Loucy (cell line): ENCODE measurements around the gene PARK7.

Experiments used
- H2AFZ ChIP-seq: fragments of 200-600 bp; sonication (generic); 2 replicates; pipeline ENCODE4 v1.6.0; 2016; ENCODE audit warnings: antibody characterized with exemption, mild to moderate bottlenecking, low read length, moderate library complexity
- H3F3A ChIP-seq: fragments of 200-600 bp; 2 replicates; pipeline ENCODE4 v1.6.0; 2016; ENCODE audit warnings: antibody characterized with exemption, low read depth, mild to moderate bottlenecking
- H3K27me3 ChIP-seq: fragments of 200-600 bp; sonication (generic); 2 replicates; pipeline ENCODE4 v1.6.1; 2014; ENCODE audit warnings: low read length, mild to moderate bottlenecking; ENCODE audit not compliant: insufficient read depth, poor library complexity, severe bottlenecking
- H3K36me3 ChIP-seq: fragments of 200-600 bp; sonication (generic); 2 replicates; pipeline ENCODE4 v1.6.1; 2016; ENCODE audit warnings: low read length; ENCODE audit not compliant: insufficient read depth
- H3K4me1 ChIP-seq: fragments of 200-600 bp; sonication (generic); 2 replicates; pipeline ENCODE4 v1.5.1; 2014; ENCODE audit warnings: low read length, mild to moderate bottlenecking; ENCODE audit not compliant: insufficient read depth, poor library complexity, severe bottlenecking
- H3K4me2 ChIP-seq: fragments of 200-600 bp; sonication (generic); 2 replicates; pipeline ENCODE4 v1.6.0; 2014; ENCODE audit warnings: antibody characterized with exemption, low read length, low read depth, mild to moderate bottlenecking; ENCODE audit not compliant: poor library complexity, severe bottlenecking
- H3K4me3 ChIP-seq: fragments of 200-600 bp; sonication (generic); 2 replicates; pipeline ENCODE4 v1.5.1; 2014; ENCODE audit warnings: low read length, mild to moderate bottlenecking, mixed read lengths; ENCODE audit not compliant: poor library complexity, severe bottlenecking
- H3K79me2 ChIP-seq: fragments of 200-600 bp; sonication (generic); 2 replicates; pipeline ENCODE4 v1.6.1; 2014; ENCODE audit warnings: low read length; ENCODE audit not compliant: insufficient read depth
- H3K9ac ChIP-seq: fragments of 200-600 bp; sonication (generic); 2 replicates; pipeline ENCODE4 v1.6.0; 2014; ENCODE audit warnings: mild to moderate bottlenecking, low read depth, low read length, moderate library complexity; ENCODE audit not compliant: poor library complexity, severe bottlenecking
- H3K9me2 ChIP-seq: fragments of 200-600 bp; sonication (generic); replicated peaks from 2 replicates; pipeline ENCODE4 v1.6.1; 2016; ENCODE audit warnings: low read depth, low read length, mixed read lengths
- H3K9me3 ChIP-seq: fragments of 200-600 bp; sonication (generic); 2 replicates; pipeline ENCODE4 v1.6.1; 2014; ENCODE audit warnings: mild to moderate bottlenecking, antibody characterized with exemption, low read length, low read depth; ENCODE audit not compliant: insufficient read depth
- H4K20me1 ChIP-seq: fragments of 200-600 bp; sonication (generic); 2 replicates; pipeline ENCODE4 v1.6.0; 2014; ENCODE audit warnings: antibody characterized with exemption, low read length, mild to moderate bottlenecking; ENCODE audit not compliant: insufficient read depth, poor library complexity, severe bottlenecking
- EZH2phosphoT487 ChIP-seq: fragments of 200-600 bp; IDR thresholded peaks from 2 replicates; pipeline ENCODE4 v1.6.1; 2018; ENCODE audit warnings: antibody characterized with exemption, mild to moderate bottlenecking, moderate library complexity, borderline replicate concordance
- TF ChIP-seq, protein P1 (sequence below): fragments of 200-600 bp; sonication (generic); conservative IDR thresholded peaks from 2 replicates; pipeline ENCODE4 v1.5.1; 2014; ENCODE audit warnings: mild to moderate bottlenecking, antibody characterized with exemption, low read length

PARK7 gene

DNA sequence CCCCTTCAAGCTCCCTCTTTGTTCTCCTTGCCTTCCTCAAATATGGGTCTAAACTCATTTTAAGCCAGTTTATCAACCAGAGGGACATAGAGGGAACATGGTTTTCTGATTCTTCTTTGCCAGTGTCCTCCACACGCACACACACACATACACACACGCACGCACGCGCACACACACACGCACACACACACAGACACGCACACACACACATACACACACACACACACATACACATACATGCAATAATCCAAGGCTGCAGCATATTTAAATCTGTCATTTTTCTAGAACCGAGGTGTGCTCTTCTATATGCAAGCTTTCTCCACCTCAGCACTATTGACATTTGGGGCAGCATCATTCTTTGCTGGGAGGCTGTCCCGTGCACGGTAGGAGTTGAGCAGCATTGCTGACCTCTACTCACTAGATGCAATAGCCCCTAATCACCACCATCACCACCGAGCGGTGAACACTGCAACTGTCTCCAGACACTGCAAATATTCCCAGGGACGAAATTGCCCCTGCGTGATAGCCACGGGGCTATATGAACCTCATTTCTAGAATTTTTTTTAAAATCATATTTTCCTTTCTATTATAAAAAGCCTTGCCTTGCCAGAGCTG lies 28.9 kb upstream of the PARK7 start:
- no peak overlapping the region for H3K9ac ChIP-seq
- TF ChIP-seq, protein P1, sequence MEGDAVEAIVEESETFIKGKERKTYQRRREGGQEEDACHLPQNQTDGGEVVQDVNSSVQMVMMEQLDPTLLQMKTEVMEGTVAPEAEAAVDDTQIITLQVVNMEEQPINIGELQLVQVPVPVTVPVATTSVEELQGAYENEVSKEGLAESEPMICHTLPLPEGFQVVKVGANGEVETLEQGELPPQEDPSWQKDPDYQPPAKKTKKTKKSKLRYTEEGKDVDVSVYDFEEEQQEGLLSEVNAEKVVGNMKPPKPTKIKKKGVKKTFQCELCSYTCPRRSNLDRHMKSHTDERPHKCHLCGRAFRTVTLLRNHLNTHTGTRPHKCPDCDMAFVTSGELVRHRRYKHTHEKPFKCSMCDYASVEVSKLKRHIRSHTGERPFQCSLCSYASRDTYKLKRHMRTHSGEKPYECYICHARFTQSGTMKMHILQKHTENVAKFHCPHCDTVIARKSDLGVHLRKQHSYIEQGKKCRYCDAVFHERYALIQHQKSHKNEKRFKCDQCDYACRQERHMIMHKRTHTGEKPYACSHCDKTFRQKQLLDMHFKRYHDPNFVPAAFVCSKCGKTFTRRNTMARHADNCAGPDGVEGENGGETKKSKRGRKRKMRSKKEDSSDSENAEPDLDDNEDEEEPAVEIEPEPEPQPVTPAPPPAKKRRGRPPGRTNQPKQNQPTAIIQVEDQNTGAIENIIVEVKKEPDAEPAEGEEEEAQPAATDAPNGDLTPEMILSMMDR, result no peak
- TF ChIP-seq EZH2phosphoT487, result no peak
- H3K9me2 ChIP-seq, result no peaks in the 10 kb centered on the region
- H3K36me3 ChIP-seq, result no peaks in the 10 kb centered on the region
- no peak overlapping the region for H3K4me2 ChIP-seq
- H3K4me1 ChIP-seq, result peaks cover 22% of the 10 kb centered on the region
- H3K9me3 ChIP-seq, result no peaks in the 10 kb centered on the region
- H3F3A ChIP-seq, result no peaks in the 10 kb centered on the region
- no peaks in the 10 kb centered on the region for H3K79me2 ChIP-seq
- no peaks in the 10 kb centered on the region for H4K20me1 ChIP-seq
- H3K4me3 ChIP-seq, result no peak overlapping the region
- no peak overlapping the region for H2AFZ ChIP-seq
- H3K27me3 ChIP-seq, result no peaks in the 10 kb centered on the region

GRCh38 chr1:7938070-7938469 lies 23.4 kb upstream of the PARK7 start:
- no peaks in the 10 kb centered on the region for H3K79me2 ChIP-seq
- peaks cover 11% of the 10 kb centered on the region for H3K4me1 ChIP-seq
- no peaks in the 10 kb centered on the region for H4K20me1 ChIP-seq
- TF ChIP-seq EZH2phosphoT487, result no peak
- TF ChIP-seq, protein P1, result no peak
- H3K4me3 ChIP-seq, result no peak overlapping the region
- no peaks in the 10 kb centered on the region for H3K9me2 ChIP-seq
- H3K9me3 ChIP-seq, result no peaks in the 10 kb centered on the region
- no peak overlapping the region for H2AFZ ChIP-seq
- H3K27me3 ChIP-seq, result no peaks in the 10 kb centered on the region
- no peaks in the 10 kb centered on the region for H3F3A ChIP-seq
- no peak overlapping the region for H3K4me2 ChIP-seq
- no peaks in the 10 kb centered on the region for H3K36me3 ChIP-seq
- H3K9ac ChIP-seq, result no peak overlapping the region

GRCh38 chr1:7940034-7940433 lies 21.5 kb upstream of the PARK7 start:
- H3K27me3 ChIP-seq, result no peaks in the 10 kb centered on the region

More at GRCh38 chr1:7940034-7940433, 21.5 kb upstream of the PARK7 start:
- H3K4me2 ChIP-seq, result no peak overlapping the region
- H3K9me3 ChIP-seq, result no peaks in the 10 kb centered on the region
- no peak overlapping the region for H3K4me3 ChIP-seq
- H3K4me1 ChIP-seq, result peaks cover 11% of the 10 kb centered on the region
- H3K79me2 ChIP-seq, result no peaks in the 10 kb centered on the region
- TF ChIP-seq EZH2phosphoT487, result no peak
- TF ChIP-seq, protein P1, result no peak
- no peak overlapping the region for H3K9ac ChIP-seq
- H3K36me3 ChIP-seq, result no peaks in the 10 kb centered on the region
- H4K20me1 ChIP-seq, result no peaks in the 10 kb centered on the region
- H2AFZ ChIP-seq, result no peak overlapping the region
- H3F3A ChIP-seq, result no peaks in the 10 kb centered on the region
- H3K9me2 ChIP-seq, result no peaks in the 10 kb centered on the region
